Cerebellar cortex (tissue), 1 donor: ENCODE measurements around the gene MLH3.

Source experiments
- DNase-seq: peaks from one replicate; pipeline ENCODE4 v3.0.0-alpha.2; 2015; ENCODE audit warnings: low spot score

The MLH3 gene

DNA sequence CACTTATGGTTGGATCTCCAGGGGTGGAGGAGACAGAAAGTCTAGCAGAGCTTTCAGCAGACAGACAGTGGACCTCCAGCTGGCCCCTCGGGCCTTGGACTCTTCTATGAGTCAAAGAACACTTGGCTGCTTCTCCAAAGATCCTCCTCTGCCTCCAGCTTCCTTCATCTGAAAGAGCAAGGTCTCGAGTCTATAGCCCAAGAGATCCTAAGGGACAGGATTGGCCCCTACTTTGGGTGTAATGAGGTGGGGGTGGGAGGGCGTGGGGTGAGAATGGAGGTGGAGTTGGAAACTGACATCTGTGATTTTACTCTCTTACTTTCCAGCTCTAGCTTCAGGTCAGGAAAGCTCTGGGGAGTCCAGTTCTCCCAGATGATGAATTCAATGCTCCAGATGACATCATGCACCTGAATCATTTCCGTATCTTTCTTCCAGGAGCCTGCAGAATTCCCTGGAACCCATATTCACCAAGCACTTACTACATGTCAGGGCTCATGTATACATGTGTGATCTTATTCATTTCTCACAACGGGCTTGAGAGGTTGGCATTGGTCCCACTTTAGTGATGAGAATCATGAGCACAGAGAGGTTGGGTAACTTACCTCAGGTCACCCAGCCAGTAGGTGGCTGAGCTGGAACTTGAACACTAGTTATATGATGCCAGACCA, 85.6 kb downstream of the MLH3 start:
- no peak for DNase-seq

DNA sequence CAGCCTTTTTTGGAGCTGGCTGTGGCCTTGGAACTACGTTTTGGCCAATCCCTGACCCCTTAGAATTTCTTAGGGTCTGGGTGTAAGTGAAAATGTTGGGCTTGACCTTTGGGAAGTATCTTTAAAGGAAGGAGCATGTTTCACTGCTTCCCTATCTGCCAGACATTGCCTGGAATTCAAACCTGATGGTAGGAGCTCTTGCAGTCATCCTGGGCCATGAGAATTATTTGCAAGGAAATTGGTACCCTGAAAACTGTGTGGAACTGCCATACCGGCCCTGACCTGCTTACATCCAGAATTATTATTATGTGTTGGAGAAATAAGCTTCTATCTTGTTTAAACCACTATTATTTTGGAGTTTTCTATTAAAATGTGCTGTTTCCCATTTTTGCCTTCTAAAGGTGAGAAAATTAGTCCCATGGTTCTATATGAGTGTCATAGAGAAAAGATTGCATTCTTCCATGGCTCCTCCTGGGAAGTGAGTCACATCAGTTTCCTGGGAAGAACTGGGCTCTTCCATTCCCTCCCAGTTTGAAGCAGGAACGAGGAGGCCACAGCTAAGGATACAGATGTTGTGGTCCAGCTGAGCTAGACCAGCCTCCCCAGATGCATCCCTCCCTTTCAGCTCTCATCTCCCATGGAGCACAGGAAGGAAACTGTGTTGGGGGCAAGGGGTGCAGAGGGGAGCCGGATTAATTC, 86.3 kb downstream of the MLH3 start:
- no peak for DNase-seq
